Measurements from ENCODE around the gene TNNT3. TPM values are rescaled to one million over a fixed set of nuclear protein-coding genes. Genes with fewer than 3 reads are reported as not detected.

The TNNT3 gene
- total RNA-seq, 1 experiment from 2014 or later: not detected

GRCh38 chr11:1953489-1954266 lies 34.2 kb downstream of the TNNT3 start:
- TF ChIP-seq CTCF (conservative IDR thresholded peaks at IDR 0.05; ENCODE audit: low read depth, low read length) (no peak), EZH2 (IDR thresholded peaks at IDR 0.05; ENCODE audit: borderline replicate concordance, low read depth, low read length, poor library complexity, severe bottlenecking) (no peak)
- H3K9me3 ChIP-seq (ENCODE audit: low read depth, low read length, poor library complexity, severe bottlenecking): no peaks in the 10 kb centered on the region
- no peak overlapping the region for H3K27ac ChIP-seq (ENCODE audit: low read depth, low read length, poor library complexity, severe bottlenecking)
- H3K36me3 ChIP-seq (ENCODE audit: insufficient read depth, low read length, poor library complexity, severe bottlenecking): no peaks in the 10 kb centered on the region
- H3K4me1 ChIP-seq (ENCODE audit: insufficient read depth, low read length, poor library complexity, severe bottlenecking): no peaks in the 10 kb centered on the region
- intact Hi-C loops (cut with micrococcal nuclease; ENCODE audit: unreplicated experiment): no loop called here
- CTCF ChIA-PET: no interaction called here
- no peak for DNase-seq (ENCODE audit: low spot score)
- POLR2A ChIA-PET (ENCODE audit: low non-redundant PET): no interaction called here
- H3K4me3 ChIP-seq (ENCODE audit: low read depth, low read length, poor library complexity, severe bottlenecking): no peak overlapping the region
- no peaks in the 10 kb centered on the region for H3K27me3 ChIP-seq (replicated peaks; ENCODE audit: insufficient read depth, low read depth, low read length, poor library complexity)
- BruUV-seq (replicated peaks): no TSS peak

GRCh38 chr11:1958367-1958766 lies 38.9 kb downstream of the TNNT3 start:
- intact Hi-C loops (cut with micrococcal nuclease; ENCODE audit: unreplicated experiment): no loop called here
- Histone ChIP-seq H3K9me3 (ENCODE audit: low read depth, low read length, poor library complexity, severe bottlenecking) (no peaks in the 10 kb centered on the region), H3K27ac (ENCODE audit: low read depth, low read length, poor library complexity, severe bottlenecking) (no peak overlapping the region), H3K4me1 (ENCODE audit: insufficient read depth, low read length, poor library complexity, severe bottlenecking) (no peaks in the 10 kb centered on the region), H3K4me3 (ENCODE audit: low read depth, low read length, poor library complexity, severe bottlenecking) (no peak overlapping the region), H3K27me3 (replicated peaks; ENCODE audit: insufficient read depth, low read depth, low read length, poor library complexity) (no peaks in the 10 kb centered on the region), H3K36me3 (ENCODE audit: insufficient read depth, low read length, poor library complexity, severe bottlenecking) (no peaks in the 10 kb centered on the region)
- TF ChIP-seq CTCF (conservative IDR thresholded peaks at IDR 0.05; ENCODE audit: low read depth, low read length) (no peak), EZH2 (IDR thresholded peaks at IDR 0.05; ENCODE audit: borderline replicate concordance, low read depth, low read length, poor library complexity, severe bottlenecking) (no peak)
- BruUV-seq (replicated peaks): no TSS peak
- CTCF ChIA-PET: no interaction called here
- POLR2A ChIA-PET (ENCODE audit: low non-redundant PET): no interaction called here
- no peak for DNase-seq (ENCODE audit: low spot score)

GRCh38 chr11:1959786-1960185 lies 40.3 kb downstream of the TNNT3 start:
- TF ChIP-seq EZH2 (IDR thresholded peaks at IDR 0.05; ENCODE audit: borderline replicate concordance, low read depth, low read length, poor library complexity, severe bottlenecking): no peak
- no peak for TF ChIP-seq CTCF (conservative IDR thresholded peaks at IDR 0.05; ENCODE audit: low read depth, low read length)
- POLR2A ChIA-PET (ENCODE audit: low non-redundant PET): no interaction called here
- intact Hi-C loops (cut with micrococcal nuclease; ENCODE audit: unreplicated experiment): no loop called here

More at GRCh38 chr11:1959786-1960185, 40.3 kb downstream of the TNNT3 start:
- no peak overlapping the region for H3K4me3 ChIP-seq (ENCODE audit: low read depth, low read length, poor library complexity, severe bottlenecking)
- CTCF ChIA-PET: interaction anchor here (0.6 kb wide), 1 partner anchor 307 kb away, joined by 5 read pairs; no protein-coding TSS in a partner anchor
- DNase-seq (ENCODE audit: low spot score): no peak
- H3K4me1 ChIP-seq (ENCODE audit: insufficient read depth, low read length, poor library complexity, severe bottlenecking): no peaks in the 10 kb centered on the region
- no TSS peak for BruUV-seq (replicated peaks)
- no peaks in the 10 kb centered on the region for H3K36me3 ChIP-seq (ENCODE audit: insufficient read depth, low read length, poor library complexity, severe bottlenecking)
- no peak overlapping the region for H3K27ac ChIP-seq (ENCODE audit: low read depth, low read length, poor library complexity, severe bottlenecking)
- H3K27me3 ChIP-seq (replicated peaks; ENCODE audit: insufficient read depth, low read depth, low read length, poor library complexity): no peaks in the 10 kb centered on the region
- no peaks in the 10 kb centered on the region for H3K9me3 ChIP-seq (ENCODE audit: low read depth, low read length, poor library complexity, severe bottlenecking)

All from A673 (cell line).